ENCODE data around the gene UNC80.

Gene UNC80

DNA sequence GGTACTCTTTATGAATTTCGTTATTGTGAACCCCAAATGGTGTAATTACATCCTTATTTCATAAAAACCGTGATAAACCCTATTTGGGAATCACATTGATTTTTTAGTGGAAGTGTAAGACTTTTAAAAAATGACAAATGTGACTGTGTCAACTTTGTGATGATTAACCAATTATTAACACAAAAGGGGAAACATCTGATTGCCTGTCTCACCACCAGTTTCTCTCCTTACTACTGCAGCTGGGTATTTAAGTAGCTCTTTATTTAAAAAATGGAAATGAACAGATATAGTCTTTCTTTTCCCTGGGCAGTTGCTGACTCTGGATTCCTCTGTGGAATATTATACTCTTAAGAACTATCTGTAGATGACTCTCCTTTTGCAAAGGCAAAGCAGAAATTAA is 219.2 kb downstream of the UNC80 start:
- WGBS (ENCODE audit: insufficient coverage): no CpG with 5 or more reads among the region's 2 CpGs

DNA sequence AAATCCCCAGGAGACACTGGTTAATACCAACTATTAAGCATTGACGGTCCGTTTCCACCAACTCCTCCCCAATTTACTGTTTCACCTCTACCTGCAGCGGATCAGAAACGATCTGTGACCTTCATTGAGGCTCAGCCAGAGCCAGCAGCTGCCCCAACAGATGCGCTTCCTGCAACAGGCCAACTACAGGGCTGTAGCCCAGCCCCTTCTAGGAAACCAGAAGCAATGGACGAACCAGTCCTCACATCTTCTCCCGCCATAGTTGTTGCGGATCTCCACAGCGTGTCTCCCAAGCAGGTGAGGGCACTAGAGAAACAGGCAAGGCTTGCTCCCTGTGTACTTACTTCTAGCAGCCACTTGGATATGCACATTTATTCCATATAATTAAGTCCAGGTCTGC is 222.3 kb downstream of the UNC80 start:
- no peaks in the 10 kb centered on the region for H3K27me3 ChIP-seq (replicated peaks in 2 of 5; ENCODE audit: control insufficient read depth in 4 of 5, insufficient read depth in 5 of 5, low read length in 4 of 5)
- no peak overlapping the region for H3K27ac ChIP-seq (ENCODE audit: insufficient read depth in 1 of 2, low read depth in 1 of 2, low read length in 2 of 2, poor library complexity in 1 of 2, severe bottlenecking in 2 of 2)
- peaks cover 0 to 4% (median 0%) of the 10 kb centered on the region in 4 experiments for H3K4me1 ChIP-seq (ENCODE audit: control extremely low read depth in 1 of 4, control insufficient read depth in 4 of 4, insufficient read depth in 4 of 4, low read length in 3 of 4)
- CTCF ChIA-PET: interaction anchor here (1.0 to 2.3 kb wide), 3 partner anchors 9 to 17 kb away, joined by 3 to 9 read pairs (median 6); no protein-coding TSS in a partner anchor
- H3K36me3 ChIP-seq (ENCODE audit: control insufficient read depth in 4 of 4, insufficient read depth in 4 of 4, low read length in 3 of 4): no peaks in the 10 kb centered on the region
- POLR2A ChIA-PET: no interaction called here
- H3K4me3 ChIP-seq (ENCODE audit: control insufficient read depth in 1 of 7, extremely low read depth in 1 of 7, insufficient read depth in 4 of 7, low read depth in 2 of 7, low read length in 6 of 7): no peak overlapping the region
- DNase-seq: no peak
- H3K9me3 ChIP-seq (ENCODE audit: control extremely low read depth in 1 of 5, control insufficient read depth in 4 of 5, insufficient read depth in 2 of 5, low read depth in 1 of 5, low read length in 4 of 5): no peaks in the 10 kb centered on the region
- WGBS (ENCODE audit: insufficient coverage): 95% methylated on average over 3 of the region's 9 CpGs

More for the DNA sequence above, 219.2 kb downstream of the UNC80 start:
- CTCF ChIA-PET: interaction anchor here (1.2 kb wide), 1 partner anchor 181 kb away, joined by 3 read pairs; no protein-coding TSS in a partner anchor
- Histone ChIP-seq H3K27ac (ENCODE audit: insufficient read depth in 1 of 2, low read depth in 1 of 2, low read length in 2 of 2, poor library complexity in 1 of 2, severe bottlenecking in 2 of 2) (no peak overlapping the region), H3K27me3 (replicated peaks in 2 of 5; ENCODE audit: control insufficient read depth in 4 of 5, insufficient read depth in 5 of 5, low read length in 4 of 5) (no peaks in the 10 kb centered on the region), H3K4me3 (ENCODE audit: control insufficient read depth in 1 of 7, extremely low read depth in 1 of 7, insufficient read depth in 4 of 7, low read depth in 2 of 7, low read length in 6 of 7) (no peak overlapping the region), H3K36me3 (ENCODE audit: control insufficient read depth in 4 of 4, insufficient read depth in 4 of 4, low read length in 3 of 4) (no peaks in the 10 kb centered on the region), H3K4me1 (ENCODE audit: control extremely low read depth in 1 of 4, control insufficient read depth in 4 of 4, insufficient read depth in 4 of 4, low read length in 3 of 4) (peaks cover 6 to 26% (median 17%) of the 10 kb centered on the region in 4 experiments), H3K9me3 (ENCODE audit: control extremely low read depth in 1 of 5, control insufficient read depth in 4 of 5, insufficient read depth in 2 of 5, low read depth in 1 of 5, low read length in 4 of 5) (no peaks in the 10 kb centered on the region)
- DNase-seq: no peak
- POLR2A ChIA-PET: no interaction called here

- POLR2A ChIA-PET: no interaction called here
- Histone ChIP-seq H3K4me3 (ENCODE audit: control insufficient read depth in 1 of 7, extremely low read depth in 1 of 7, insufficient read depth in 4 of 7, low read depth in 2 of 7, low read length in 6 of 7) (no peak overlapping the region), H3K36me3 (ENCODE audit: control insufficient read depth in 4 of 4, insufficient read depth in 4 of 4, low read length in 3 of 4) (no peaks in the 10 kb centered on the region), H3K9me3 (ENCODE audit: control extremely low read depth in 1 of 5, control insufficient read depth in 4 of 5, insufficient read depth in 2 of 5, low read depth in 1 of 5, low read length in 4 of 5) (no peaks in the 10 kb centered on the region), H3K27me3 (replicated peaks in 2 of 5; ENCODE audit: control insufficient read depth in 4 of 5, insufficient read depth in 5 of 5, low read length in 4 of 5) (no peaks in the 10 kb centered on the region), H3K4me1 (ENCODE audit: control extremely low read depth in 1 of 4, control insufficient read depth in 4 of 4, insufficient read depth in 4 of 4, low read length in 3 of 4) (peaks cover 7 to 14% (median 11%) of the 10 kb centered on the region in 4 experiments), H3K27ac (ENCODE audit: insufficient read depth in 1 of 2, low read depth in 1 of 2, low read length in 2 of 2, poor library complexity in 1 of 2, severe bottlenecking in 2 of 2) (no peak overlapping the region)
- no peak for DNase-seq
- WGBS (ENCODE audit: insufficient coverage): no CpG with 5 or more reads among the region's 1 CpG
- CTCF ChIA-PET: interaction anchor here (0.7 to 1.4 kb wide), 3 partner anchors 12 to 22 kb away, joined by 3 read pairs; no protein-coding TSS in a partner anchor
These were observed 227.0 kb downstream of the UNC80 start for GRCh38 chr2:209998596-209998995.

GRCh38 chr2:210000464-210001324 is 229.1 kb downstream of the UNC80 start:
- Histone ChIP-seq H3K27ac (ENCODE audit: insufficient read depth in 1 of 2, low read depth in 1 of 2, low read length in 2 of 2, poor library complexity in 1 of 2, severe bottlenecking in 2 of 2) (no peak overlapping the region), H3K36me3 (ENCODE audit: control insufficient read depth in 4 of 4, insufficient read depth in 4 of 4, low read length in 3 of 4) (peaks cover 0 to 9% (median 1%) of the 10 kb centered on the region in 4 experiments), H3K4me1 (ENCODE audit: control extremely low read depth in 1 of 4, control insufficient read depth in 4 of 4, insufficient read depth in 4 of 4, low read length in 3 of 4) (peaks cover 13 to 30% (median 22%) of the 10 kb centered on the region in 4 experiments), H3K4me3 (ENCODE audit: control insufficient read depth in 1 of 7, extremely low read depth in 1 of 7, insufficient read depth in 4 of 7, low read depth in 2 of 7, low read length in 6 of 7) (no peak overlapping the region), H3K27me3 (replicated peaks in 2 of 5; ENCODE audit: control insufficient read depth in 4 of 5, insufficient read depth in 5 of 5, low read length in 4 of 5) (no peaks in the 10 kb centered on the region), H3K9me3 (ENCODE audit: control extremely low read depth in 1 of 5, control insufficient read depth in 4 of 5, insufficient read depth in 2 of 5, low read depth in 1 of 5, low read length in 4 of 5) (no peaks in the 10 kb centered on the region)
- WGBS (ENCODE audit: insufficient coverage): 97% methylated on average over 29 of the region's 32 CpGs
- CTCF ChIA-PET: interaction anchor here (1.1 kb wide), 1 partner anchor 8 kb away, joined by 4 read pairs; no protein-coding TSS in a partner anchor
- POLR2A ChIA-PET: no interaction called here
- no peak for DNase-seq

DNA sequence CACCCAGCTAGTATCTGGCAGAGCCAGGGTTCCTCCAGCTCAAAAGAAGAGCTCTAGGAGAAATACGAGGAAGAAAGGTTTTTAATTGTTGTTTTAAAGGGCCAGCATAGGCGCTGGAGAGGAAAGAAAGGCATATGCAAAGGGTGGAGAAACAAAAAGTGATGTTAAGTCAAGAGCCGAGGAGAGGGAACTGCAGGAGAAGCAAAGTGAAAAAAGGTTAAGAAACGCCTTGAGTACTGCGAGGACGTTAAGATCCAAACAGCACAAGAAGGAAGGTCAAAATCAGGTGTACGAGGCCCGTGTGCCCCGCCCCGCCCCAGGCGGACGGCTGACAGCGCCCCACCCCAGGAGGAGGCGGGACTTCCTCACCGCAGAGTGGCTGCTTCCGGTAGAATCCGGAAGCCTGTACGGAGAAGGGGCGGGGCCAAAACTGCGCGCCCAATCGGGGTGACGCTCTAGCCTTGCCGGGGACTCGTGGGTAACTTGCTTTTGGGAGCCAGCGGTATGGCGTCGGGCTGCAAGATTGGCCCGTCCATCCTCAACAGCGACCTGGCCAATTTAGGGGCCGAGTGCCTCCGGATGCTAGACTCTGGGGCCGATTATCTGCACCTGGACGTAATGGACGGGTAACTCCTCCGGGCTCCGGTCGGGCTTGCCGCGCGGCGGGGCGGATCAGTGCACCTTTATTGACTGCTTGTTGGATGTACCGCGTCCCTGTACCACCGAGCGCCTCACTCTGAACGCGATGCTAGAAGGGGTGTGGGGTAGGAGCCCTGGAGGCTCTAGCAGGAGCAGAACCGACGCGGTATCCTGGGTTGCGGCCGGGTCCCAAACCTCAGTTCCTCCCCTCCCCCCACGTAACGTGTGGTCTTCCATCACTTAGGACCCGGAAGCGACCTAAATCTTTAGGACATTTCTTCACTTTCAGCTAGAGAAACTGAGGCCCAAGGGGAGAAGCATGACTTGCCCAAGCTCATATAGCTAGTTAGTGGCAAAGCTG is 230.8 kb downstream of the UNC80 start, which contains the start of gene RPE:
TSS of gene RPE (plus strand) at position 481 of the 1,000 bp plus-strand sequence. CDS start at position 505, 24 bp downstream.
- Histone ChIP-seq H3K4me3 (ENCODE audit: control insufficient read depth in 1 of 7, extremely low read depth in 1 of 7, insufficient read depth in 4 of 7, low read depth in 2 of 7, low read length in 6 of 7) (peak within 1 kb of the TSS; percentile 83 to 100 (median 97)), H3K36me3 (ENCODE audit: control insufficient read depth in 4 of 4, insufficient read depth in 4 of 4, low read length in 3 of 4) (peaks cover 2 to 11% (median 4%) of the 10 kb centered on the region in 4 experiments), H3K4me1 (ENCODE audit: control extremely low read depth in 1 of 4, control insufficient read depth in 4 of 4, insufficient read depth in 4 of 4, low read length in 3 of 4) (peaks cover 13 to 33% (median 22%) of the 10 kb centered on the region in 4 experiments), H3K27ac (ENCODE audit: insufficient read depth in 1 of 2, low read depth in 1 of 2, low read length in 2 of 2, poor library complexity in 1 of 2, severe bottlenecking in 2 of 2) (peak within 1 kb of the TSS; percentile 62 to 79), H3K27me3 (replicated peaks in 2 of 5; ENCODE audit: control insufficient read depth in 4 of 5, insufficient read depth in 5 of 5, low read length in 4 of 5) (no peaks in the 10 kb centered on the region), H3K9me3 (ENCODE audit: control extremely low read depth in 1 of 5, control insufficient read depth in 4 of 5, insufficient read depth in 2 of 5, low read depth in 1 of 5, low read length in 4 of 5) (no peaks in the 10 kb centered on the region)
- under 1% methylated on average over 40 of the region's 58 CpGs for WGBS (ENCODE audit: insufficient coverage)
- ChIA-PET CTCF (interaction anchor here (1.5 kb wide), 1 partner anchor 8 kb away, joined by 3 read pairs; no protein-coding TSS in a partner anchor), POLR2A (no interaction called here)
- DNase-seq: peak; percentile 95 to 98 (median 97)

- H3K27me3 ChIP-seq (replicated peaks in 2 of 5; ENCODE audit: control insufficient read depth in 4 of 5, insufficient read depth in 5 of 5, low read length in 4 of 5): no peaks in the 10 kb centered on the region
- no CpG with 5 or more reads among the region's 2 CpGs for WGBS (ENCODE audit: insufficient coverage)
- DNase-seq: peak in 2 of 3 donors; percentile 44 to 50
- H3K9me3 ChIP-seq (ENCODE audit: control extremely low read depth in 1 of 5, control insufficient read depth in 4 of 5, insufficient read depth in 2 of 5, low read depth in 1 of 5, low read length in 4 of 5): no peaks in the 10 kb centered on the region
- peak overlapping the region; percentile 52 to 78 for H3K27ac ChIP-seq (ENCODE audit: insufficient read depth in 1 of 2, low read depth in 1 of 2, low read length in 2 of 2, poor library complexity in 1 of 2, severe bottlenecking in 2 of 2)
- H3K4me3 ChIP-seq (ENCODE audit: control insufficient read depth in 1 of 7, extremely low read depth in 1 of 7, insufficient read depth in 4 of 7, low read depth in 2 of 7, low read length in 6 of 7): peak overlapping the region; percentile 83 to 100 (median 97)
- peaks cover 13 to 33% (median 22%) of the 10 kb centered on the region in 4 experiments for H3K4me1 ChIP-seq (ENCODE audit: control extremely low read depth in 1 of 4, control insufficient read depth in 4 of 4, insufficient read depth in 4 of 4, low read length in 3 of 4)
- ChIA-PET CTCF (interaction anchor here (1.5 kb wide), 2 partner anchors 9 to 196 kb away, joined by 3 read pairs; no protein-coding TSS in a partner anchor), POLR2A (no interaction called here)
- peaks cover 2 to 16% (median 8%) of the 10 kb centered on the region in 4 experiments for H3K36me3 ChIP-seq (ENCODE audit: control insufficient read depth in 4 of 4, insufficient read depth in 4 of 4, low read length in 3 of 4)
These were observed 231.7 kb downstream of the UNC80 start for GRCh38 chr2:210003359-210003758.

Measured in common myeloid progenitor, CD34-positive (primary cell).